Parathyroid adenoma (tissue), 2 donors: ENCODE measurements around the gene DHDH.
A peak's percentile ranks its signal among the peaks of the same experiment; 100 is the strongest.
"Not testable (repeated sequence)": the region's sequence is repeated elsewhere in the genome, so short reads cannot be mapped to it uniquely, and the experiment has no call there.

Source experiments
- H2AFZ ChIP-seq: fragments of 300-600 bp; sonication (generic); one replicate; pipeline ENCODE4 v1.7.0; 2017; ENCODE audit warnings: antibody characterized with exemption, mild to moderate bottlenecking
- H3K27ac ChIP-seq: fragments of 300-600 bp; sonication (generic); one replicate; pipeline ENCODE4 v1.7.0; 2017
- H3K27me3 ChIP-seq: fragments of 300-600 bp; sonication (generic); one replicate; pipeline ENCODE4 v1.7.0; 2017; ENCODE audit warnings: low read length; ENCODE audit not compliant: control insufficient read depth, insufficient read depth
- H3K36me3 ChIP-seq: fragments of 300-600 bp; sonication (generic); one replicate; pipeline ENCODE4 v1.7.0; 2017; ENCODE audit warnings: low read length; ENCODE audit not compliant: control insufficient read depth, insufficient read depth
- H3K4me1 ChIP-seq: fragments of 300-600 bp; sonication (generic); one replicate; pipeline ENCODE4 v1.7.0; 2017; ENCODE audit warnings: control low read depth
- H3K4me2 ChIP-seq: fragments of 300-600 bp; sonication (generic); one replicate; pipeline ENCODE4 v1.7.0; 2017; ENCODE audit warnings: low read length
- H3K4me3 ChIP-seq: fragments of 300-600 bp; sonication (generic); one replicate; pipeline ENCODE4 v1.7.0; 2017; ENCODE audit warnings: low read depth, low read length
- H3K79me2 ChIP-seq: fragments of 300-600 bp; sonication (generic); one replicate; pipeline ENCODE4 v1.7.0; 2017; ENCODE audit warnings: control low read depth
- H3K9ac ChIP-seq: fragments of 300-600 bp; sonication (generic); one replicate; pipeline ENCODE4 v1.7.0; 2017; ENCODE audit warnings: mild to moderate bottlenecking
- H3K9me3 ChIP-seq: fragments of 300-600 bp; sonication (generic); one replicate; pipeline ENCODE4 v1.7.0; 2017; ENCODE audit warnings: low read length; ENCODE audit not compliant: control insufficient read depth
- CTCF ChIP-seq: fragments of 300-600 bp; sonication (generic); IDR thresholded peaks from one replicate; pipeline ENCODE4 v1.7.0; 2017; ENCODE audit warnings: antibody characterized with exemption, mild to moderate bottlenecking
- donor health status: primary hyperparathyroidism.

Gene DHDH

DNA sequence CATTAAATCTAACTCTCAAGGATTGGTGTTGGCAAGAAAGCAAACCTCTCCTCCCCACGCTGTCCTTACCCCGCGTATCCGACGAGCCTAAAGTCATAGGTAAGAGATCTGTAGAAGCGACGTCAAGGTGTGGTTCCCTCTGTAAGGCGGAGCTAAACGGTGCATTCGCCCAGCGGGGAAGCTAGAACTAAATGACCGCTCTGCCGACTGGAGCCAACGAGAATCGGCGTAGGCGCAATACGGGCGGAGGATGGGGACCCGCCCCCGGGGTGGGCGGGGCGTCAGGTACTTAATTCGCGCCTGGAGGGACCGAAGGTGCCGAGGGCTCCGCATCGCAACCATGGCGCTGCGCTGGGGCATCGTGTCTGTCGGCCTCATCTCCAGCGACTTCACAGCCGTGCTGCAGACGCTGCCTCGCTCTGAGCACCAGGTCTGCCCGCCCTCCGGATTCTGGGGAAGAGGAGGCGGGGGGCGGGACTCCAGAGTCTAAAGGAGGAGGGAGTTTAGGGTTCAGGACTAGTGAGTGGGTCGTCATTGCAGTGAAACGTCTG is at the start of gene DHDH:
TSS of gene DHDH (plus strand) at position 318 of the 551 bp plus-strand sequence. CDS start at position 341, 23 bp downstream.
- peak within 1 kb of the TSS; percentile 91 for H2AFZ ChIP-seq
- no peaks in the 10 kb centered on the region for H3K36me3 ChIP-seq
- H3K4me1 ChIP-seq = no peaks in the 10 kb centered on the region
- no peak for TF ChIP-seq CTCF
- H3K27me3 ChIP-seq = no peaks in the 10 kb centered on the region
- peak within 1 kb of the TSS; percentile 46 for H3K4me3 ChIP-seq
- peak within 1 kb of the TSS; percentile 67 for H3K27ac ChIP-seq
- no peaks in the 10 kb centered on the region for H3K9me3 ChIP-seq
- no peak within 1 kb of the TSS for H3K9ac ChIP-seq
- H3K79me2 ChIP-seq = no peaks in the 10 kb centered on the region
- H3K4me2 ChIP-seq = peak within 1 kb of the TSS; percentile 93

GRCh38 chr19:48883726-48884125 is 49.8 kb upstream of the DHDH start:
- Histone ChIP-seq H3K9ac (no peak overlapping the region), H3K27me3 (no peaks in the 10 kb centered on the region), H3K79me2 (no peaks in the 10 kb centered on the region), H2AFZ (no peak overlapping the region), H3K4me2 (no peak overlapping the region), H3K4me3 (no peak overlapping the region), H3K27ac (no peak overlapping the region), H3K36me3 (no peaks in the 10 kb centered on the region), H3K4me1 (no peaks in the 10 kb centered on the region), H3K9me3 (no peaks in the 10 kb centered on the region)
- no peak for TF ChIP-seq CTCF

DNA sequence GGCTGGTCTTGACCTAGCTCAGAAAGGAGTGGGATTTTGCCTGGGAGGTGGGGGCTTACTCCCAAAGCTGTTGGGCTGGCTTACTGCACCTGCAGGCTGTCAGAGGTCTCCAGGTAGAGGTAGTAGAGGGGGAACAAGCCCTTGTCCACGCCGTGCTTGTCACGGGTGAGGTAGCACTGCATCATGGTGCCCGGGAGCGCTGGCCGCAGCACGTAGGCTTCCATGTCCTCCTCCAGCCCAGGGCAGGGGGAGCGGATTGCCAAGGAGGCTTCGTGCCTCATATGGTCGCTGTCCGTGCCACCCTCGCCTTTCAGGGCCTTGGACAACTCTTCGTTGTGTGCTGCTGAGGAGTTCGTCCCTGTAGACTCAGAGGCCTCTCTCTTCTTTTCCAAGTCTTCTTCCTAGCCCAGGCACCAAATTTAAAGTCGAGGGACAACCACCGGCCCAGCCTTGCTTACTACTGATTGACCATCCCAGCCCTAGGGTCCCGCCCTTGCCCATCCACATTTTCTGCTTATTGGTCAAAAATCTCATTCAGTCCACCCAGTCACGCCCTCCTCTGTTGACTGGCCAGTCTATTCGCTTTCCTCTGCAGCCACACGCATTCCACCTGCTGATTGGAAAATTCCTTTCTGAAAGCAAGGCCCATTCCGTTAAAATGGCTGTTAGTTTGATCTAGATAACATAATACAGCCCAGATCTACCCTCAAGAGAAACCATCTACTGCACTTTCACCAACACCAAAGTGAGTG is 45.5 kb upstream of the DHDH start:
- no peak for TF ChIP-seq CTCF
- no peak overlapping the region for H3K9ac ChIP-seq

GRCh38 chr19:48889496-48889895 is 44.0 kb upstream of the DHDH start:
- H3K79me2 ChIP-seq, H3K9me3 ChIP-seq, H3K27me3 ChIP-seq, H2AFZ ChIP-seq, H3K27ac ChIP-seq, H3K9ac ChIP-seq, H3K4me3 ChIP-seq, H3K36me3 ChIP-seq, H3K4me1 ChIP-seq, H3K4me2 ChIP-seq: not testable (repeated sequence)

More for the DNA sequence above, 45.5 kb upstream of the DHDH start:
- no peak overlapping the region for H2AFZ ChIP-seq
- no peaks in the 10 kb centered on the region for H3K4me1 ChIP-seq
- H3K4me3 ChIP-seq = no peak overlapping the region
- H3K4me2 ChIP-seq = no peak overlapping the region
- no peaks in the 10 kb centered on the region for H3K36me3 ChIP-seq
- H3K79me2 ChIP-seq = no peaks in the 10 kb centered on the region
- H3K27me3 ChIP-seq = no peaks in the 10 kb centered on the region
- H3K9me3 ChIP-seq = no peaks in the 10 kb centered on the region
- H3K27ac ChIP-seq = no peak overlapping the region

DNA sequence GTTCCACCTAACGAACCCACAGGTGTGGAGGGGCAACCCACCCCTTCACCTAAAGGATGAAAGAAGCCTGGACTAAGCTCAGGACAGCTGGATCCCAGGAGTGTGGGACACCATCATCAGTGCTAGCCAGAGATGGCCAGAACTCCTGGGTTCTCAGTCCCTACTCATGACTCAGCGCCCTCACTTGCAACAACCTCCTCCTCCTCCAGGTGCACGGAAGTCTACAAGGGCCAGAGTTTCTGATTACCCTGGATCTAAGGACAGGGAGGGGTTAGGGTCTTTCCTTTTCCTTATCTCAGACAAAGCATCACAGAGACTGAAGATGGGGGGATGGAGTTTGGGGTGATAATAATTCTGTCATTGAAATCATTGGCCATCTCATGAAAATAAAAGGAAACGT is 42.9 kb upstream of the DHDH start:
- Histone ChIP-seq H3K4me2 (no peak overlapping the region), H3K27me3 (no peaks in the 10 kb centered on the region), H3K36me3 (no peaks in the 10 kb centered on the region), H3K9me3 (no peaks in the 10 kb centered on the region), H3K4me3 (no peak overlapping the region), H3K4me1 (no peaks in the 10 kb centered on the region), H3K9ac (no peak overlapping the region), H3K79me2 (no peaks in the 10 kb centered on the region), H3K27ac (no peak overlapping the region), H2AFZ (no peak overlapping the region)
- TF ChIP-seq CTCF = no peak
